T-helper 22 cell (primary cell): Measurements from ENCODE around the gene SCTR.

Experiments used
- DNase-seq: peaks from one replicate; pipeline ENCODE4 v3.0.0-alpha.2; 2020; ENCODE audit warnings: low read depth

Gene SCTR

GRCh38 chr2:119523383-119523951, 816 bp downstream of the SCTR start:
- DNase-seq: no peak

- DNase-seq: no peak
Observed at GRCh38 chr2:119522671-119523070, 1.6 kb downstream of the SCTR start.

- no peak for DNase-seq
Observed at GRCh38 chr2:119521433-119522050, 2.7 kb downstream of the SCTR start.

- DNase-seq: no peak
Observed at GRCh38 chr2:119520696-119521432, 3.4 kb downstream of the SCTR start.

GRCh38 chr2:119519057-119519408, 5.2 kb downstream of the SCTR start:
- DNase-seq: no peak

- no peak for DNase-seq
Observed at GRCh38 chr2:119518401-119519056, 5.8 kb downstream of the SCTR start.

GRCh38 chr2:119517433-119517832, 6.8 kb downstream of the SCTR start:
- no peak for DNase-seq

- no peak for DNase-seq
Observed at GRCh38 chr2:119516121-119516520, 8.2 kb downstream of the SCTR start.

GRCh38 chr2:119513832-119514231, 10.5 kb downstream of the SCTR start:
- DNase-seq: no peak

GRCh38 chr2:119512946-119513345, 11.3 kb downstream of the SCTR start:
- no peak for DNase-seq

- DNase-seq: no peak
Observed at GRCh38 chr2:119511989-119512388, 12.3 kb downstream of the SCTR start.

GRCh38 chr2:119508756-119509155, 15.5 kb downstream of the SCTR start:
- no peak for DNase-seq

- no peak for DNase-seq
Observed at GRCh38 chr2:119496682-119497081, 27.6 kb downstream of the SCTR start.

GRCh38 chr2:119495948-119496347, 28.3 kb downstream of the SCTR start:
- DNase-seq: no peak

GRCh38 chr2:119494163-119494790, 30.0 kb downstream of the SCTR start:
- DNase-seq: no peak

- no peak for DNase-seq
Observed at GRCh38 chr2:119491776-119492525, 32.3 kb downstream of the SCTR start.

GRCh38 chr2:119490653-119491195, 33.6 kb downstream of the SCTR start:
- DNase-seq: no peak

GRCh38 chr2:119490106-119490505, 34.2 kb downstream of the SCTR start:
- DNase-seq: no peak

GRCh38 chr2:119489232-119489952, 34.9 kb downstream of the SCTR start:
- DNase-seq: no peak

GRCh38 chr2:119488245-119489214, 35.8 kb downstream of the SCTR start:
- no peak for DNase-seq
